Colonic mucosa (tissue), 4 donors: ENCODE measurements around the gene MED20. TPM values are rescaled to one million over a fixed set of nuclear protein-coding genes. Genes with fewer than 3 reads are reported as not detected.

Experiments used
- DNase-seq: peaks from one replicate; pipeline ENCODE4 v3.0.0-alpha.2; 2020
- H3K27ac ChIP-seq: fragments of 200-600 bp; one replicate; pipeline ENCODE4 v1.8.0; 2021
- H3K27me3 ChIP-seq: fragments of 200-600 bp; one replicate; pipeline ENCODE4 v1.8.0; 2021
- H3K36me3 ChIP-seq: fragments of 200-600 bp; one replicate; pipeline ENCODE4 v1.8.0; 2021
- H3K4me1 ChIP-seq: fragments of 200-600 bp; one replicate; pipeline ENCODE4 v1.8.0; 2021; ENCODE audit warnings: mild to moderate bottlenecking
- H3K4me3 ChIP-seq: fragments of 200-600 bp; one replicate; pipeline ENCODE4 v1.8.0; 2021
- H3K9ac ChIP-seq, 2 donors: one replicate each; pipeline ENCODE4 v1.7.0; 2013; ENCODE audit warnings: control low read depth in 2 of 2, low read depth in 2 of 2, low read length in 2 of 2
- H3K9me3 ChIP-seq: fragments of 200-600 bp; one replicate; pipeline ENCODE4 v1.8.0; 2021
- CTCF ChIP-seq: fragments of 200-600 bp; IDR thresholded peaks from one replicate; pipeline ENCODE4 v1.8.0; 2022; ENCODE audit warnings: antibody characterized with exemption, mild to moderate bottlenecking
- intact Hi-C: fragments of 100-400 bp; cut with DNase I; formaldehyde crosslinking; loops from one replicate; pipeline ENCODE4 v1.14.1; 2022
- total RNA-seq, 2 donors: library from RNA; stranded (reverse); fragmentation: NEBNext Ultra II Directional in 1 of 2; extraction: Animal tissue kit (Norgen Biotek cat#: 25700) in 1 of 2; gene quantifications; one replicate each; pipeline ENCODE4 v1.2.1, GENCODE V29; 2021
- donor health status: healthy.
- donor health status: DM: no; HTN: no; CAD: no.
- donor health status: DM: no; HTN: no; CAD: no.

Gene MED20
- total RNA-seq, 2 donors from 2014 or later: 15.0 to 22.9 TPM

GRCh38 chr6:41966214-41966920, 45.4 kb upstream of the MED20 start:
- Histone ChIP-seq H3K36me3 (no peaks in the 10 kb centered on the region), H3K9ac (no peak overlapping the region), H3K4me1 (no peaks in the 10 kb centered on the region), H3K9me3 (no peaks in the 10 kb centered on the region), H3K27ac (no peak overlapping the region), H3K4me3 (no peak overlapping the region), H3K27me3 (no peaks in the 10 kb centered on the region)
- intact Hi-C loops: no loop called here
- DNase-seq: no peak
- no peak for TF ChIP-seq CTCF

- Histone ChIP-seq H3K4me3 (no peak overlapping the region), H3K4me1 (no peaks in the 10 kb centered on the region), H3K9ac (no peak overlapping the region), H3K9me3 (no peaks in the 10 kb centered on the region), H3K36me3 (no peaks in the 10 kb centered on the region), H3K27me3 (no peaks in the 10 kb centered on the region), H3K27ac (no peak overlapping the region)
- no peak for DNase-seq
- intact Hi-C loops: no loop called here
- no peak for TF ChIP-seq CTCF
Observed at GRCh38 chr6:41965429-41966213, 44.7 kb upstream of the MED20 start.

- Histone ChIP-seq H3K9me3 (no peaks in the 10 kb centered on the region), H3K27me3 (no peaks in the 10 kb centered on the region), H3K9ac (no peak overlapping the region), H3K4me1 (no peaks in the 10 kb centered on the region), H3K36me3 (no peaks in the 10 kb centered on the region), H3K4me3 (no peak overlapping the region), H3K27ac (no peak overlapping the region)
- intact Hi-C loops: no loop called here
- TF ChIP-seq CTCF: no peak
- DNase-seq: no peak
Observed at GRCh38 chr6:41964201-41964887, 43.4 kb upstream of the MED20 start.

- Histone ChIP-seq H3K4me3 (no peak overlapping the region), H3K27me3 (no peaks in the 10 kb centered on the region), H3K4me1 (no peaks in the 10 kb centered on the region), H3K36me3 (no peaks in the 10 kb centered on the region), H3K9me3 (no peaks in the 10 kb centered on the region), H3K9ac (no peak overlapping the region), H3K27ac (no peak overlapping the region)
- no peak for DNase-seq
- intact Hi-C loops: no loop called here
- no peak for TF ChIP-seq CTCF
Observed at GRCh38 chr6:41963371-41963770, 42.4 kb upstream of the MED20 start.

- DNase-seq: no peak
- no peak overlapping the region for H3K4me3 ChIP-seq
- no peaks in the 10 kb centered on the region for H3K27me3 ChIP-seq
- no peak overlapping the region for H3K9ac ChIP-seq
- H3K9me3 ChIP-seq: no peaks in the 10 kb centered on the region
- TF ChIP-seq CTCF: no peak
- H3K27ac ChIP-seq: no peak overlapping the region
- intact Hi-C loops: no loop called here
- H3K4me1 ChIP-seq: no peaks in the 10 kb centered on the region
- no peaks in the 10 kb centered on the region for H3K36me3 ChIP-seq
Observed at GRCh38 chr6:41960028-41960427, 39.1 kb upstream of the MED20 start.
